Lower leg skin (tissue), 3 donors: ENCODE data around the gene FNBP1L.

ENCODE experiments used
- CTCF ChIP-seq, 3 donors: fragments of 450-650 bp; IDR thresholded peaks; one replicate each; pipeline ENCODE4 v1.5.1; 2016; ENCODE audit warnings: antibody characterized with exemption in 3 of 3, mild to moderate bottlenecking in 3 of 3, moderate library complexity in 2 of 3
- POLR2A ChIP-seq, 2 donors: fragments of 450-650 bp; IDR thresholded peaks; one replicate each; pipeline ENCODE4 v1.6.1; 2016 to 2017; ENCODE audit warnings: antibody characterized with exemption in 2 of 2, mild to moderate bottlenecking in 1 of 2, moderate library complexity in 1 of 2

DNA sequence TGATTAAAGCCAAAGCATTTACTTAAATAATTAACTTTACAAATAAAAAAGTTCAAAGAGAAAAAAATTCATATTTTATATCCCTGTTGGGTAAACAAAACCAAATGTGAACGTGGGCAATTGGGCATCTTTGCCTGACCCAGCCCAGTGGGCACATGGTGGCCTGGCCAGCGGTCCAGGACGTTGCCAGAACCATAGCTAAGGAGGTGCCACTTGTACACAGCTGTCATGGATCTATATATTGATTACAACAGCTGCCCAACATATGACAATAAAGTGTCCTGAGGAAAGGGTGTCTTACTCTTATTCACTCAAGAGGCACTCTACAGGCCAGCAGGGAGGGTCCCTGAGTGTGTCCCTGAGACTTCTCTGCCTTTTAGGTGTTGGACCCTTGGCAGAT, 155.2 kb downstream of the FNBP1L start:
- TF ChIP-seq CTCF (IDR thresholded peaks at IDR 0.05): no peak
- TF ChIP-seq POLR2A (IDR thresholded peaks at IDR 0.05): no peak
